ENCODE results near the gene ZNF469. TPM values are rescaled to one million over a fixed set of nuclear protein-coding genes. Genes with fewer than 3 reads are reported as not detected.

ZNF469 gene
- polyA plus RNA-seq, 1 experiment = 1.2 TPM

GRCh38 chr16:88337021-88337420 lies 45.7 kb upstream of the ZNF469 start:
- DNase-seq (ENCODE audit: low read depth) = no peak
- no peak for TF ChIP-seq CTCF (IDR thresholded peaks at IDR 0.05; ENCODE audit: insufficient read depth, low read depth, low read length)
- CTCF ChIA-PET = interaction anchor here (0.6 kb wide), 1 partner anchor 46 kb away, joined by 3 read pairs; no protein-coding TSS in a partner anchor

GRCh38 chr16:88337538-88337937 lies 45.2 kb upstream of the ZNF469 start:
- no peaks in the 10 kb centered on the region for H3K36me3 ChIP-seq (ENCODE audit: control insufficient read depth, insufficient read depth, low read length)
- TF ChIP-seq CTCF (IDR thresholded peaks at IDR 0.05; ENCODE audit: insufficient read depth, low read depth, low read length) = no peak
- POLR2A ChIA-PET = no interaction called here
- no peak for DNase-seq (ENCODE audit: low read depth)
- CTCF ChIA-PET = no interaction called here
- no peaks in the 10 kb centered on the region for H3K27me3 ChIP-seq (ENCODE audit: control insufficient read depth, insufficient read depth, low read length)
- no peak overlapping the region for H3K4me3 ChIP-seq (ENCODE audit: low read depth, low read length)

More at GRCh38 chr16:88337021-88337420, 45.7 kb upstream of the ZNF469 start:
- POLR2A ChIA-PET = no interaction called here
- H3K36me3 ChIP-seq (ENCODE audit: control insufficient read depth, insufficient read depth, low read length) = no peaks in the 10 kb centered on the region
- no peak overlapping the region for H3K4me3 ChIP-seq (ENCODE audit: low read depth, low read length)
- H3K27me3 ChIP-seq (ENCODE audit: control insufficient read depth, insufficient read depth, low read length) = no peaks in the 10 kb centered on the region

- no peak for DNase-seq (ENCODE audit: low read depth)
- ChIA-PET CTCF (no interaction called here), POLR2A (no interaction called here)
- no peaks in the 10 kb centered on the region for H3K36me3 ChIP-seq (ENCODE audit: control insufficient read depth, insufficient read depth, low read length)
- no peaks in the 10 kb centered on the region for H3K27me3 ChIP-seq (ENCODE audit: control insufficient read depth, insufficient read depth, low read length)
- TF ChIP-seq CTCF (IDR thresholded peaks at IDR 0.05; ENCODE audit: insufficient read depth, low read depth, low read length) = no peak
- H3K4me3 ChIP-seq (ENCODE audit: low read depth, low read length) = no peak overlapping the region
Measured at GRCh38 chr16:88338111-88338510, 44.6 kb upstream of the ZNF469 start.

GRCh38 chr16:88338896-88339295 lies 43.9 kb upstream of the ZNF469 start:
- H3K36me3 ChIP-seq (ENCODE audit: control insufficient read depth, insufficient read depth, low read length) = no peaks in the 10 kb centered on the region
- CTCF ChIA-PET = no interaction called here
- no peaks in the 10 kb centered on the region for H3K27me3 ChIP-seq (ENCODE audit: control insufficient read depth, insufficient read depth, low read length)
- POLR2A ChIA-PET = no interaction called here
- H3K4me3 ChIP-seq (ENCODE audit: low read depth, low read length) = no peak overlapping the region
- no peak for DNase-seq (ENCODE audit: low read depth)
- no peak for TF ChIP-seq CTCF (IDR thresholded peaks at IDR 0.05; ENCODE audit: insufficient read depth, low read depth, low read length)

GRCh38 chr16:88339930-88340754 lies 42.6 kb upstream of the ZNF469 start:
- POLR2A ChIA-PET = no interaction called here
- CTCF ChIA-PET = no interaction called here
- H3K36me3 ChIP-seq (ENCODE audit: control insufficient read depth, insufficient read depth, low read length) = no peaks in the 10 kb centered on the region
- no peaks in the 10 kb centered on the region for H3K27me3 ChIP-seq (ENCODE audit: control insufficient read depth, insufficient read depth, low read length)
- H3K4me3 ChIP-seq (ENCODE audit: low read depth, low read length) = no peak overlapping the region
- TF ChIP-seq CTCF (IDR thresholded peaks at IDR 0.05; ENCODE audit: insufficient read depth, low read depth, low read length) = no peak
- DNase-seq (ENCODE audit: low read depth) = no peak
